Liver (tissue), 3 donors: ENCODE results near the gene CEPT1.

Source experiments
- CTCF ChIP-seq: fragments of 150-350 bp; IDR thresholded peaks from 2 replicates; pipeline ENCODE4 v1.5.1; 2017; ENCODE audit warnings: improper control_type of control experiment, low read depth, low read length; ENCODE audit not compliant: missing input control
- EGR1 ChIP-seq, 2 donors: IDR thresholded peaks; 2 replicates each; pipeline ENCODE4 v1.6.1; 2016 to 2018; ENCODE audit warnings: antibody characterized with exemption in 2 of 2, low read depth in 2 of 2
- FOXA1 ChIP-seq: IDR thresholded peaks from 2 replicates; pipeline ENCODE4 v1.6.1; 2016; ENCODE audit warnings: antibody characterized with exemption
- GABPA ChIP-seq, 2 donors: IDR thresholded peaks in 1 of 2; conservative IDR thresholded peaks in 1 of 2; 2 replicates each; pipeline ENCODE4 v1.6.1; 2016; ENCODE audit warnings: antibody characterized with exemption in 2 of 2, mild to moderate bottlenecking in 1 of 2, moderate library complexity in 1 of 2
- JUND ChIP-seq, 2 donors: IDR thresholded peaks; 2 replicates each; pipeline ENCODE4 v1.6.1; 2016; ENCODE audit warnings: antibody characterized with exemption in 2 of 2
- MAX ChIP-seq: IDR thresholded peaks from 2 replicates; pipeline ENCODE4 v1.6.1; 2016; ENCODE audit warnings: antibody characterized with exemption
- RAD21 ChIP-seq, 2 donors: IDR thresholded peaks; 2 replicates each; pipeline ENCODE4 v1.6.1; 2016; ENCODE audit warnings: antibody characterized with exemption in 2 of 2, mild to moderate bottlenecking in 2 of 2
- REST ChIP-seq: IDR thresholded peaks from 2 replicates; pipeline ENCODE4 v1.6.1; 2016; ENCODE audit warnings: antibody characterized with exemption, mild to moderate bottlenecking
- RXRA ChIP-seq, 2 donors: IDR thresholded peaks; 2 replicates each; pipeline ENCODE4 v1.6.1; 2017 to 2018; ENCODE audit warnings: antibody characterized with exemption in 2 of 2, mild to moderate bottlenecking in 1 of 2
- SP1 ChIP-seq: IDR thresholded peaks from 2 replicates; pipeline ENCODE4 v1.6.1; 2018; ENCODE audit warnings: antibody characterized with exemption, mild to moderate bottlenecking
- TAF1 ChIP-seq: conservative IDR thresholded peaks from 2 replicates; pipeline ENCODE4 v1.6.1; 2016; ENCODE audit warnings: antibody characterized with exemption, mild to moderate bottlenecking
- YY1 ChIP-seq: IDR thresholded peaks from 2 replicates; pipeline ENCODE4 v1.6.1; 2016; ENCODE audit warnings: antibody characterized with exemption, mild to moderate bottlenecking
- TF ChIP-seq, protein P1 (sequence below): IDR thresholded peaks from 2 replicates; pipeline ENCODE4 v1.6.1; 2016; ENCODE audit warnings: antibody characterized with exemption
- donor health status: healthy.
- donor health status: healthy.

DNA sequence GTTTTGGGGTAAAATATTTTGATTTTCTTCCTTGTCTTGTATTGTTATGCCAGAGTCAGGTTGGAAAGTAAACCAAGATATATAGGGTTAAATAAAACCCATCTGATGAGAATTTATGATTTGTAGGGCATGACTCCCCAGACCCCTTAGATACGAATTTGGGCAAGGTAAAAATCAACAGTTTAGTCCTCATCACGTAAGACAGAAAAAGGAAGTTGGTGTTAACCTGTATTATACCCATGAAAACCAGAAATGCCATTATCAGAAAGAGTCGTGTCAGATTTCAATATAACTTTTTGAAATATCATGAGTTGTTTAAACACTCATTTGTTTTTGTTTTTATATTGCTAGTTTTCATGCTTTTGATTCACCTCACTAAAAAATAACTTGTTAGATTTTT is 11.8 kb downstream of the CEPT1 start:
- TF ChIP-seq CTCF (no peak), RXRA (IDR thresholded peaks at IDR 0.05) (no peak), REST (no peak), RAD21 (IDR thresholded peaks at IDR 0.05) (no peak), MAX (no peak), JUND (IDR thresholded peaks at IDR 0.05) (no peak), GABPA (IDR thresholded peaks at IDR 0.05 in 1 of 2, conservative IDR thresholded peaks at IDR 0.05 in 1 of 2) (no peak), SP1 (no peak), FOXA1 (no peak), TAF1 (no peak), EGR1 (IDR thresholded peaks at IDR 0.05; ENCODE audit: low read depth in 2 of 2) (no peak), YY1 (no peak)
- TF ChIP-seq, protein P1, sequence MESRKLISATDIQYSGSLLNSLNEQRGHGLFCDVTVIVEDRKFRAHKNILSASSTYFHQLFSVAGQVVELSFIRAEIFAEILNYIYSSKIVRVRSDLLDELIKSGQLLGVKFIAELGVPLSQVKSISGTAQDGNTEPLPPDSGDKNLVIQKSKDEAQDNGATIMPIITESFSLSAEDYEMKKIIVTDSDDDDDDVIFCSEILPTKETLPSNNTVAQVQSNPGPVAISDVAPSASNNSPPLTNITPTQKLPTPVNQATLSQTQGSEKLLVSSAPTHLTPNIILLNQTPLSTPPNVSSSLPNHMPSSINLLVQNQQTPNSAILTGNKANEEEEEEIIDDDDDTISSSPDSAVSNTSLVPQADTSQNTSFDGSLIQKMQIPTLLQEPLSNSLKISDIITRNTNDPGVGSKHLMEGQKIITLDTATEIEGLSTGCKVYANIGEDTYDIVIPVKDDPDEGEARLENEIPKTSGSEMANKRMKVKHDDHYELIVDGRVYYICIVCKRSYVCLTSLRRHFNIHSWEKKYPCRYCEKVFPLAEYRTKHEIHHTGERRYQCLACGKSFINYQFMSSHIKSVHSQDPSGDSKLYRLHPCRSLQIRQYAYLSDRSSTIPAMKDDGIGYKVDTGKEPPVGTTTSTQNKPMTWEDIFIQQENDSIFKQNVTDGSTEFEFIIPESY = no peak
